ENCODE measurements around the gene MTERF4. TPM values are rescaled to one million over a fixed set of nuclear protein-coding genes. Genes with fewer than 3 reads are reported as not detected.

MTERF4 gene
- polyA plus RNA-seq, 1 donor from 2014 or later = 142 TPM

DNA sequence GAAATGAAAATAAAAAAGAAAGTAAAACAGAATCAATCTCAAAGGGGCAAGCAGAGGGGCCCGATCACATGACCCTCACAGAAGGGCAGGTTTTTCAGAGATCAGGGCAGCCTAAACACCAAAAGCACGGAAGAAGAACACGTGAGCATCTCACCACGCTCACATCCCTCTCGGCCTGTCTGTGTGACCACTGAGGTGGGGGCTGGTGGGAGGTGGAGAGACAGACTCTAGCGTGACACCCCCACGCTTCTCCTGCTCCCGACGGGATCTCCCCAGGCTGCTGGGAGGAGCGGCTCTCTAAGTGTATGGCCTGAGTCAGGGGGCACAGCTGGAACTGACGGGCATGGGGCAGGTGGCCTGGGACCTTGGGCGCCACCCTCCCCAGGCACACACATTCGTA is 23.5 kb upstream of the MTERF4 start:
- Histone ChIP-seq H2AFZ (ENCODE audit: low read depth, low read length) (no peak overlapping the region), H3K4me2 (ENCODE audit: low read length) (no peak overlapping the region), H3K27ac (ENCODE audit: low read length) (no peak overlapping the region), H3K9me2 (ENCODE audit: insufficient read depth, low read length) (no peaks in the 10 kb centered on the region), H3F3A (ENCODE audit: insufficient read depth, low read length, poor library complexity, severe bottlenecking) (no peaks in the 10 kb centered on the region), H3K9ac (ENCODE audit: low read length) (no peak overlapping the region), H3K36me3 (ENCODE audit: insufficient read depth, low read length) (peaks cover 6% of the 10 kb centered on the region), H3K9me3 (ENCODE audit: low read length) (no peaks in the 10 kb centered on the region), H3K79me2 (replicated peaks; ENCODE audit: insufficient read depth, low read length) (no peaks in the 10 kb centered on the region), H3K27me3 (ENCODE audit: insufficient read depth, low read depth, low read length) (no peaks in the 10 kb centered on the region), H4K20me1 (ENCODE audit: insufficient read depth) (no peaks in the 10 kb centered on the region), H3K4me3 (ENCODE audit: low read length) (no peak overlapping the region)
- TF ChIP-seq POLR2AphosphoS5 (IDR thresholded peaks at IDR 0.05) (no peak), TAF1 (IDR thresholded peaks at IDR 0.05; ENCODE audit: low read depth) (no peak), RAD21 (conservative IDR thresholded peaks at IDR 0.05) (no peak), MXI1 (conservative IDR thresholded peaks at IDR 0.05; ENCODE audit: poor library complexity, severe bottlenecking) (no peak), SMC3 (conservative IDR thresholded peaks at IDR 0.05; ENCODE audit: poor library complexity) (no peak), EZH2 (IDR thresholded peaks at IDR 0.05; ENCODE audit: borderline replicate concordance, insufficient read depth, low read length, poor library complexity, severe bottlenecking) (no peak), EP300 (conservative IDR thresholded peaks at IDR 0.05; ENCODE audit: poor library complexity, severe bottlenecking) (no peak)
- TF ChIP-seq, protein P1, sequence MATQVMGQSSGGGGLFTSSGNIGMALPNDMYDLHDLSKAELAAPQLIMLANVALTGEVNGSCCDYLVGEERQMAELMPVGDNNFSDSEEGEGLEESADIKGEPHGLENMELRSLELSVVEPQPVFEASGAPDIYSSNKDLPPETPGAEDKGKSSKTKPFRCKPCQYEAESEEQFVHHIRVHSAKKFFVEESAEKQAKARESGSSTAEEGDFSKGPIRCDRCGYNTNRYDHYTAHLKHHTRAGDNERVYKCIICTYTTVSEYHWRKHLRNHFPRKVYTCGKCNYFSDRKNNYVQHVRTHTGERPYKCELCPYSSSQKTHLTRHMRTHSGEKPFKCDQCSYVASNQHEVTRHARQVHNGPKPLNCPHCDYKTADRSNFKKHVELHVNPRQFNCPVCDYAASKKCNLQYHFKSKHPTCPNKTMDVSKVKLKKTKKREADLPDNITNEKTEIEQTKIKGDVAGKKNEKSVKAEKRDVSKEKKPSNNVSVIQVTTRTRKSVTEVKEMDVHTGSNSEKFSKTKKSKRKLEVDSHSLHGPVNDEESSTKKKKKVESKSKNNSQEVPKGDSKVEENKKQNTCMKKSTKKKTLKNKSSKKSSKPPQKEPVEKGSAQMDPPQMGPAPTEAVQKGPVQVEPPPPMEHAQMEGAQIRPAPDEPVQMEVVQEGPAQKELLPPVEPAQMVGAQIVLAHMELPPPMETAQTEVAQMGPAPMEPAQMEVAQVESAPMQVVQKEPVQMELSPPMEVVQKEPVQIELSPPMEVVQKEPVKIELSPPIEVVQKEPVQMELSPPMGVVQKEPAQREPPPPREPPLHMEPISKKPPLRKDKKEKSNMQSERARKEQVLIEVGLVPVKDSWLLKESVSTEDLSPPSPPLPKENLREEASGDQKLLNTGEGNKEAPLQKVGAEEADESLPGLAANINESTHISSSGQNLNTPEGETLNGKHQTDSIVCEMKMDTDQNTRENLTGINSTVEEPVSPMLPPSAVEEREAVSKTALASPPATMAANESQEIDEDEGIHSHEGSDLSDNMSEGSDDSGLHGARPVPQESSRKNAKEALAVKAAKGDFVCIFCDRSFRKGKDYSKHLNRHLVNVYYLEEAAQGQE (IDR thresholded peaks at IDR 0.05; ENCODE audit: borderline replicate concordance) = no peak
- TF ChIP-seq, protein P2, sequence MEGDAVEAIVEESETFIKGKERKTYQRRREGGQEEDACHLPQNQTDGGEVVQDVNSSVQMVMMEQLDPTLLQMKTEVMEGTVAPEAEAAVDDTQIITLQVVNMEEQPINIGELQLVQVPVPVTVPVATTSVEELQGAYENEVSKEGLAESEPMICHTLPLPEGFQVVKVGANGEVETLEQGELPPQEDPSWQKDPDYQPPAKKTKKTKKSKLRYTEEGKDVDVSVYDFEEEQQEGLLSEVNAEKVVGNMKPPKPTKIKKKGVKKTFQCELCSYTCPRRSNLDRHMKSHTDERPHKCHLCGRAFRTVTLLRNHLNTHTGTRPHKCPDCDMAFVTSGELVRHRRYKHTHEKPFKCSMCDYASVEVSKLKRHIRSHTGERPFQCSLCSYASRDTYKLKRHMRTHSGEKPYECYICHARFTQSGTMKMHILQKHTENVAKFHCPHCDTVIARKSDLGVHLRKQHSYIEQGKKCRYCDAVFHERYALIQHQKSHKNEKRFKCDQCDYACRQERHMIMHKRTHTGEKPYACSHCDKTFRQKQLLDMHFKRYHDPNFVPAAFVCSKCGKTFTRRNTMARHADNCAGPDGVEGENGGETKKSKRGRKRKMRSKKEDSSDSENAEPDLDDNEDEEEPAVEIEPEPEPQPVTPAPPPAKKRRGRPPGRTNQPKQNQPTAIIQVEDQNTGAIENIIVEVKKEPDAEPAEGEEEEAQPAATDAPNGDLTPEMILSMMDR (IDR thresholded peaks at IDR 0.05; ENCODE audit: poor library complexity, severe bottlenecking) = no peak

DNA sequence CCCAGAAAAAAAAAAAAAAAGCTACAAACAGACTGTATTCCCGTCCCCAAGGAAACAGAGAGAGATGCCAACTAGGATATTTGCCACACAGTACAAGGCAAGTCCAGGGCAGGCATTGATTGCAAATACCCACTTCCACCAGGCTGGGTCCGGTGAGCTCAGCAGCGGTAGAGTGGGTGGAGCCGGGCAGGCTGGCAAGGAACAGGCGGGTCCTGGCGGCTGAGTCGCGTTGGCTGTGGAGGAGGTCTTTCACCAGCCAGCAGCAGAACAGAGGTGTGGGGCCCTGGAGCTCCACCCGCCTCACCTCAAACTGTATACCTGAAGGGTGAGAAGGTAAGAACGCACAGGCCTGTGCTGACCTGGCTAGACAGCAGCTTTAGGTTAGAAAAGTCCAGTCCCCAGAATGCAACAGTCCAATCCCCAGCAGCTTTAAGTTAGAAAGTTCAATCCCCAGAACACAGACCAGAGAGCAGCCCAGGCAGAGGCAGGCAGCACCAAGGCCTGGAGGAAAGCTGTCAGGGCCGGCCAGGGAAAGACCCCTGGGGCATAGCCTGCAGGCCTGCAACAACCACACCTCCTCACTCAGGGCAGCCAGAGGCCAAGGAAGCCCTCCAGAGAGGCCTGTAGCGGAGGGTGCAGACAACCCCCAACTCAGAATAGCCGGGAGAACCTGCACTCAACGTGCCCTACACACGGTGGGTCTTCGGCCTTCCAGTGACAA is 21.9 kb upstream of the MTERF4 start:
- TF ChIP-seq, protein P1 (IDR thresholded peaks at IDR 0.05; ENCODE audit: borderline replicate concordance) = no peak
- TF ChIP-seq TAF1 (IDR thresholded peaks at IDR 0.05; ENCODE audit: low read depth) (no peak), EP300 (conservative IDR thresholded peaks at IDR 0.05; ENCODE audit: poor library complexity, severe bottlenecking) (no peak), SMC3 (conservative IDR thresholded peaks at IDR 0.05; ENCODE audit: poor library complexity) (no peak), MXI1 (conservative IDR thresholded peaks at IDR 0.05; ENCODE audit: poor library complexity, severe bottlenecking) (no peak), RAD21 (conservative IDR thresholded peaks at IDR 0.05) (no peak), EZH2 (IDR thresholded peaks at IDR 0.05; ENCODE audit: borderline replicate concordance, insufficient read depth, low read length, poor library complexity, severe bottlenecking) (no peak), POLR2AphosphoS5 (IDR thresholded peaks at IDR 0.05) (no peak)
- TF ChIP-seq, protein P2 (IDR thresholded peaks at IDR 0.05; ENCODE audit: poor library complexity, severe bottlenecking) = no peak

More for the DNA sequence above, 21.9 kb upstream of the MTERF4 start:
- H4K20me1 ChIP-seq (ENCODE audit: insufficient read depth) = no peaks in the 10 kb centered on the region
- no peaks in the 10 kb centered on the region for H3K79me2 ChIP-seq (replicated peaks; ENCODE audit: insufficient read depth, low read length)
- H3K27me3 ChIP-seq (ENCODE audit: insufficient read depth, low read depth, low read length) = no peaks in the 10 kb centered on the region
- H3K4me2 ChIP-seq (ENCODE audit: low read length) = no peak overlapping the region
- no peak overlapping the region for H3K9ac ChIP-seq (ENCODE audit: low read length)
- no peaks in the 10 kb centered on the region for H3K9me2 ChIP-seq (ENCODE audit: insufficient read depth, low read length)
- no peak overlapping the region for H2AFZ ChIP-seq (ENCODE audit: low read depth, low read length)
- no peak overlapping the region for H3K27ac ChIP-seq (ENCODE audit: low read length)
- no peaks in the 10 kb centered on the region for H3F3A ChIP-seq (ENCODE audit: insufficient read depth, low read length, poor library complexity, severe bottlenecking)
- H3K4me3 ChIP-seq (ENCODE audit: low read length) = no peak overlapping the region
- H3K36me3 ChIP-seq (ENCODE audit: insufficient read depth, low read length) = peaks cover 6% of the 10 kb centered on the region
- H3K9me3 ChIP-seq (ENCODE audit: low read length) = no peaks in the 10 kb centered on the region
